EL (cell line): ENCODE data around the gene MSI2.

ENCODE experiments used
- DNase-seq: peaks from one replicate; pipeline ENCODE4 v3.0.0-alpha.2; 2016

MSI2 gene

GRCh38 chr17:57589151-57590034 lies 333.1 kb downstream of the MSI2 start:
- DNase-seq = no peak

- no peak for DNase-seq
Observed at GRCh38 chr17:57593739-57594462, 337.6 kb downstream of the MSI2 start.

GRCh38 chr17:57594767-57595166 lies 338.4 kb downstream of the MSI2 start:
- DNase-seq = no peak

- DNase-seq = no peak
Observed at GRCh38 chr17:57595426-57595825, 339.1 kb downstream of the MSI2 start.

- DNase-seq = no peak
Observed at GRCh38 chr17:57595947-57596695, 339.8 kb downstream of the MSI2 start.

- no peak for DNase-seq
Observed at GRCh38 chr17:57597101-57597500, 340.8 kb downstream of the MSI2 start.

- peak; percentile 74 for DNase-seq
Observed at GRCh38 chr17:57597531-57598453, 341.5 kb downstream of the MSI2 start.

- no peak for DNase-seq
Observed at GRCh38 chr17:57599271-57600045, 343.1 kb downstream of the MSI2 start.

GRCh38 chr17:57600074-57600473 lies 343.8 kb downstream of the MSI2 start:
- DNase-seq = no peak

GRCh38 chr17:57601143-57601735 lies 344.9 kb downstream of the MSI2 start:
- no peak for DNase-seq

- no peak for DNase-seq
Observed at GRCh38 chr17:57602896-57603295, 346.6 kb downstream of the MSI2 start.

GRCh38 chr17:57603546-57603945 lies 347.2 kb downstream of the MSI2 start:
- DNase-seq = no peak

GRCh38 chr17:57603978-57604377 lies 347.7 kb downstream of the MSI2 start:
- no peak for DNase-seq

GRCh38 chr17:57604771-57605674 lies 348.7 kb downstream of the MSI2 start:
- DNase-seq = no peak

GRCh38 chr17:57605675-57606105 lies 349.4 kb downstream of the MSI2 start:
- no peak for DNase-seq

GRCh38 chr17:57606111-57606875 lies 350.0 kb downstream of the MSI2 start:
- no peak for DNase-seq

GRCh38 chr17:57607553-57608120 lies 351.3 kb downstream of the MSI2 start:
- no peak for DNase-seq

- no peak for DNase-seq
Observed at GRCh38 chr17:57608369-57609124, 352.2 kb downstream of the MSI2 start.
